Measurements from ENCODE around the gene SLC2A9. TPM values are rescaled to one million over a fixed set of nuclear protein-coding genes. Genes with fewer than 3 reads are reported as not detected.
A peak's percentile ranks its signal among the peaks of the same experiment; 100 is the strongest.

SLC2A9 gene
- total RNA-seq, 1 donor from 2014 or later: 1.2 TPM

GRCh38 chr4:10024303-10024702, 3.0 kb upstream of the SLC2A9 start:
- intact Hi-C loops (cut with micrococcal nuclease): loop anchor here (10.0 kb wide), 1 partner anchor 1400 kb away; the partner anchor contains the start of gene HS3ST1
- ATAC-seq (ENCODE audit: low read depth): no peak
- Mint-ChIP-seq H3K27me3 (peaks cover 6% of the 10 kb centered on the region), H3K36me3 (ENCODE audit: low read depth) (no peaks in the 10 kb centered on the region), H3K4me3 (no peak overlapping the region), H3K4me1 (peaks cover 31% of the 10 kb centered on the region), H3K27ac (no peak overlapping the region), H3K9me3 (no peaks in the 10 kb centered on the region)
- no peak for DNase-seq
- no peak for TF ChIP-seq CTCF (IDR thresholded peaks at IDR 0.05)
- POLR2A ChIA-PET: no interaction called here
- CTCF ChIA-PET: no interaction called here

GRCh38 chr4:10023806-10024205, 2.5 kb upstream of the SLC2A9 start:
- CTCF ChIA-PET: no interaction called here

GRCh38 chr4:10023050-10023419, 1.7 kb upstream of the SLC2A9 start:
- Mint-ChIP-seq H3K36me3 (ENCODE audit: low read depth) (no peaks in the 10 kb centered on the region), H3K4me1 (peaks cover 39% of the 10 kb centered on the region), H3K4me3 (peak overlapping the region; percentile 11), H3K9me3 (no peaks in the 10 kb centered on the region), H3K27me3 (peaks cover 4% of the 10 kb centered on the region), H3K27ac (no peak overlapping the region)
- intact Hi-C loops (cut with micrococcal nuclease): loop anchor here (10.0 kb wide), 1 partner anchor 1402 kb away; the partner anchor contains the start of gene HS3ST1
- no peak for TF ChIP-seq CTCF (IDR thresholded peaks at IDR 0.05)
- ChIA-PET CTCF (no interaction called here), POLR2A (no interaction called here)
- DNase-seq (no peak), ATAC-seq (ENCODE audit: low read depth) (peak; percentile 16)

More at GRCh38 chr4:10023806-10024205, 2.5 kb upstream of the SLC2A9 start:
- Mint-ChIP-seq H3K4me1 (peaks cover 36% of the 10 kb centered on the region), H3K36me3 (ENCODE audit: low read depth) (no peaks in the 10 kb centered on the region), H3K27ac (no peak overlapping the region), H3K4me3 (no peak overlapping the region), H3K27me3 (peaks cover 6% of the 10 kb centered on the region), H3K9me3 (no peaks in the 10 kb centered on the region)
- no peak for TF ChIP-seq CTCF (IDR thresholded peaks at IDR 0.05)
- POLR2A ChIA-PET: no interaction called here
- ATAC-seq (ENCODE audit: low read depth) (no peak), DNase-seq (no peak)
- intact Hi-C loops (cut with micrococcal nuclease): loop anchor here (10.0 kb wide), 1 partner anchor 1401 kb away; the partner anchor contains the start of gene HS3ST1

- intact Hi-C loops (cut with micrococcal nuclease): loop anchor here (10.0 kb wide), 1 partner anchor 1402 kb away; the partner anchor contains the start of gene HS3ST1
- ChIA-PET POLR2A (no interaction called here), CTCF (no interaction called here)
- peak overlapping the region; percentile 11 for H3K4me3 Mint-ChIP-seq
- TF ChIP-seq CTCF (IDR thresholded peaks at IDR 0.05): no peak
- no peaks in the 10 kb centered on the region for H3K9me3 Mint-ChIP-seq
- ATAC-seq (ENCODE audit: low read depth): no peak
- no peak for DNase-seq
- no peak overlapping the region for H3K27ac Mint-ChIP-seq
- H3K36me3 Mint-ChIP-seq (ENCODE audit: low read depth): no peaks in the 10 kb centered on the region
- H3K4me1 Mint-ChIP-seq: peaks cover 39% of the 10 kb centered on the region
- peaks cover 3% of the 10 kb centered on the region for H3K27me3 Mint-ChIP-seq
These were observed 1.2 kb upstream of the SLC2A9 start for GRCh38 chr4:10022346-10023049.

GRCh38 chr4:10021653-10022023, 341 bp upstream of the SLC2A9 start:
- Mint-ChIP-seq H3K4me3 (no peak overlapping the region), H3K9me3 (no peaks in the 10 kb centered on the region), H3K27ac (no peak overlapping the region), H3K36me3 (ENCODE audit: low read depth) (no peaks in the 10 kb centered on the region), H3K27me3 (no peaks in the 10 kb centered on the region), H3K4me1 (peaks cover 39% of the 10 kb centered on the region)
- ChIA-PET CTCF (interaction anchor here (0.6 kb wide), 1 partner anchor 42 kb away, joined by 3 read pairs; no protein-coding TSS in a partner anchor), POLR2A (no interaction called here)
- DNase-seq (no peak), ATAC-seq (ENCODE audit: low read depth) (no peak)
- intact Hi-C loops (cut with micrococcal nuclease): loop anchor here (10.0 kb wide), 1 partner anchor 1403 kb away; the partner anchor contains the start of gene HS3ST1
- no peak for TF ChIP-seq CTCF (IDR thresholded peaks at IDR 0.05)
